Measurements from ENCODE around the gene POLDIP2. TPM values are rescaled to one million over a fixed set of nuclear protein-coding genes. Genes with fewer than 3 reads are reported as not detected.

The POLDIP2 gene
- total and polyA plus RNA-seq, 2 donors (not counting 1 experiment from before 2014, with no cell fraction given), result 79.3 to 89.2 TPM

DNA sequence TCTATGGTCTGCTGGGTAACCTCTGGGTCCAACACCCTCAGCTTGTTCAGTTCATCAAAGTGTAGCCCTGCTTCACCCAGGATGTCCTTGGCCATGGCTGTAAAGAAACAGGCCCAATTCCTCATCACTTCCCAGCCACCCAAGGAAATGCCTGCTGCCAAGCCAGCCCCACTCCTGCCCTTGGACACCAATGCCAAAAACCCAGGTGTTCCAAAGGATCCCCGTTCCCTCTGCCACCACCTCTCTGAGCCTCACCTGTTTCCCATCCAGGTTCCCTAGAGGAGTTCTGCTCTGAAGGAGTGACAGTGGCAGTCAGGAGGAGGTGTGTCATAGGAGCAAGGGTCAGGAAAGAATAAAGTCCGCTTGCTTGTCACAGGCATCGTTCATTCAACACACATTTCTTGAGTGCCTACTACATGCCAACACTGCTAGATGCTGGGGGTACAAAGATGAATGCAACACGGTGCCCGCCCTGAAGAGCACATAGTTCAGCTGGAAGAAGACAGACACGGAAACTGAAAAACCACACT lies 25.4 kb downstream of the POLDIP2 start:
- no peak overlapping the region for H3K4me2 ChIP-seq (ENCODE audit: extremely low read depth, insufficient read depth, low read length)
- peaks cover 10% of the 10 kb centered on the region for H3K36me3 ChIP-seq (ENCODE audit: control insufficient read depth, insufficient read depth, low read length)
- H3K4me1 ChIP-seq (ENCODE audit: control insufficient read depth, extremely low read depth, insufficient read depth, low read length), result peaks cover 15% of the 10 kb centered on the region
- H3K27me3 ChIP-seq (ENCODE audit: control insufficient read depth, insufficient read depth, low read length), result no peaks in the 10 kb centered on the region
- H3K9ac ChIP-seq (ENCODE audit: insufficient read depth, low read length), result no peak overlapping the region
- no peak for DNase-seq (ENCODE audit: low read depth in 2 of 2)
- H4K20me1 ChIP-seq (ENCODE audit: control insufficient read depth, extremely low read depth, insufficient read depth, low read length), result no peaks in the 10 kb centered on the region
- TF ChIP-seq EZH2 (IDR thresholded peaks at IDR 0.05; ENCODE audit: low read length, missing control alignments), result no peak
- TF ChIP-seq, protein P1, sequence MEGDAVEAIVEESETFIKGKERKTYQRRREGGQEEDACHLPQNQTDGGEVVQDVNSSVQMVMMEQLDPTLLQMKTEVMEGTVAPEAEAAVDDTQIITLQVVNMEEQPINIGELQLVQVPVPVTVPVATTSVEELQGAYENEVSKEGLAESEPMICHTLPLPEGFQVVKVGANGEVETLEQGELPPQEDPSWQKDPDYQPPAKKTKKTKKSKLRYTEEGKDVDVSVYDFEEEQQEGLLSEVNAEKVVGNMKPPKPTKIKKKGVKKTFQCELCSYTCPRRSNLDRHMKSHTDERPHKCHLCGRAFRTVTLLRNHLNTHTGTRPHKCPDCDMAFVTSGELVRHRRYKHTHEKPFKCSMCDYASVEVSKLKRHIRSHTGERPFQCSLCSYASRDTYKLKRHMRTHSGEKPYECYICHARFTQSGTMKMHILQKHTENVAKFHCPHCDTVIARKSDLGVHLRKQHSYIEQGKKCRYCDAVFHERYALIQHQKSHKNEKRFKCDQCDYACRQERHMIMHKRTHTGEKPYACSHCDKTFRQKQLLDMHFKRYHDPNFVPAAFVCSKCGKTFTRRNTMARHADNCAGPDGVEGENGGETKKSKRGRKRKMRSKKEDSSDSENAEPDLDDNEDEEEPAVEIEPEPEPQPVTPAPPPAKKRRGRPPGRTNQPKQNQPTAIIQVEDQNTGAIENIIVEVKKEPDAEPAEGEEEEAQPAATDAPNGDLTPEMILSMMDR (conservative IDR thresholded peaks at IDR 0.05 in 1 of 2, IDR thresholded peaks at IDR 0.05 in 1 of 2; ENCODE audit: low read depth in 1 of 2, low read length in 2 of 2), result no peak
- H3K79me2 ChIP-seq (ENCODE audit: control insufficient read depth, insufficient read depth, low read length), result peaks cover 30% of the 10 kb centered on the region
- no peak overlapping the region for H2AFZ ChIP-seq (ENCODE audit: low read length)
- H3K27ac ChIP-seq (ENCODE audit: insufficient read depth, low read length), result no peak overlapping the region
- no peaks in the 10 kb centered on the region for H3K9me3 ChIP-seq (ENCODE audit: control insufficient read depth, insufficient read depth, low read depth, low read length)
- no peak overlapping the region for H3K4me3 ChIP-seq (replicated peaks in 1 of 4; ENCODE audit: control extremely low read depth in 1 of 4, insufficient read depth in 1 of 4, low read depth in 3 of 4, low read length in 4 of 4)

GRCh38 chr17:28330671-28331070 lies 26.7 kb downstream of the POLDIP2 start:
- H3K4me1 ChIP-seq (ENCODE audit: control insufficient read depth, extremely low read depth, insufficient read depth, low read length), result peaks cover 10% of the 10 kb centered on the region
- no peak overlapping the region for H3K4me2 ChIP-seq (ENCODE audit: extremely low read depth, insufficient read depth, low read length)
- no peak overlapping the region for H3K27ac ChIP-seq (ENCODE audit: insufficient read depth, low read length)
- H2AFZ ChIP-seq (ENCODE audit: low read length), result no peak overlapping the region
- H3K79me2 ChIP-seq (ENCODE audit: control insufficient read depth, insufficient read depth, low read length), result peaks cover 17% of the 10 kb centered on the region
- no peak for TF ChIP-seq EZH2 (IDR thresholded peaks at IDR 0.05; ENCODE audit: low read length, missing control alignments)
- TF ChIP-seq, protein P1 (conservative IDR thresholded peaks at IDR 0.05 in 1 of 2, IDR thresholded peaks at IDR 0.05 in 1 of 2; ENCODE audit: low read depth in 1 of 2, low read length in 2 of 2), result no peak
- no peak overlapping the region for H3K4me3 ChIP-seq (replicated peaks in 1 of 4; ENCODE audit: control extremely low read depth in 1 of 4, insufficient read depth in 1 of 4, low read depth in 3 of 4, low read length in 4 of 4)
- no peak overlapping the region for H3K9ac ChIP-seq (ENCODE audit: insufficient read depth, low read length)
- no peaks in the 10 kb centered on the region for H3K27me3 ChIP-seq (ENCODE audit: control insufficient read depth, insufficient read depth, low read length)
- H3K36me3 ChIP-seq (ENCODE audit: control insufficient read depth, insufficient read depth, low read length), result peaks cover 10% of the 10 kb centered on the region
- H3K9me3 ChIP-seq (ENCODE audit: control insufficient read depth, insufficient read depth, low read depth, low read length), result no peaks in the 10 kb centered on the region
- no peak for DNase-seq (ENCODE audit: low read depth in 2 of 2)
- no peaks in the 10 kb centered on the region for H4K20me1 ChIP-seq (ENCODE audit: control insufficient read depth, extremely low read depth, insufficient read depth, low read length)

DNA sequence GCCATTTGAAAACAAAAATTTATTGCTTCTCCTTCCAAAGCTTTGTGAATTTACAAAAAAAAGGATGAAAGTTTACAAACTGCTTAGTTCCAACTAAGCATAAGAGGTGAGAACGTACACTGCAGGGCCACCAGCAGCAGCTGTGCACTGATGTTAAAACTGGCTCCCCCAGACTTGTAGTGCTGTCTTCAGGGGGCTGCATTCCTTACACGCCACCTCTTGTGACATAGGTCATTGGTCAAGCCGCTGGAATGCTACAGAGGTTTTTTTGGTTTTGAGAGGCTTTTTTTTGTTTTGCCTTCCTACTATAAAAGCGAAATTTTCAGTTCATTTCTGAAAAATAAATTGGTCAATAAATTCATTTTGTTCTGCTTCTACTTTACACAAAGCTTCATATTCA lies 29.0 kb downstream of the POLDIP2 start:
- Histone ChIP-seq H3K36me3 (ENCODE audit: control insufficient read depth, insufficient read depth, low read length) (peaks cover 10% of the 10 kb centered on the region), H3K79me2 (ENCODE audit: control insufficient read depth, insufficient read depth, low read length) (peaks cover 4% of the 10 kb centered on the region), H3K27ac (ENCODE audit: insufficient read depth, low read length) (no peak overlapping the region), H3K4me1 (ENCODE audit: control insufficient read depth, extremely low read depth, insufficient read depth, low read length) (peaks cover 3% of the 10 kb centered on the region), H3K9ac (ENCODE audit: insufficient read depth, low read length) (no peak overlapping the region), H3K4me2 (ENCODE audit: extremely low read depth, insufficient read depth, low read length) (no peak overlapping the region), H2AFZ (ENCODE audit: low read length) (no peak overlapping the region), H4K20me1 (ENCODE audit: control insufficient read depth, extremely low read depth, insufficient read depth, low read length) (no peaks in the 10 kb centered on the region), H3K4me3 (replicated peaks in 1 of 4; ENCODE audit: control extremely low read depth in 1 of 4, insufficient read depth in 1 of 4, low read depth in 3 of 4, low read length in 4 of 4) (no peak overlapping the region), H3K27me3 (ENCODE audit: control insufficient read depth, insufficient read depth, low read length) (no peaks in the 10 kb centered on the region), H3K9me3 (ENCODE audit: control insufficient read depth, insufficient read depth, low read depth, low read length) (no peaks in the 10 kb centered on the region)
- TF ChIP-seq, protein P1 (conservative IDR thresholded peaks at IDR 0.05 in 1 of 2, IDR thresholded peaks at IDR 0.05 in 1 of 2; ENCODE audit: low read depth in 1 of 2, low read length in 2 of 2), result no peak
- TF ChIP-seq EZH2 (IDR thresholded peaks at IDR 0.05; ENCODE audit: low read length, missing control alignments), result no peak
- peak in 1 of 2 donors; percentile 44 for DNase-seq (ENCODE audit: low read depth in 2 of 2)

Data from fibroblast of lung (primary cell).